Tibial nerve (tissue), 4 donors: ENCODE data around the gene CARNS1. TPM values are rescaled to one million over a fixed set of nuclear protein-coding genes. Genes with fewer than 3 reads are reported as not detected.
A peak's percentile ranks its signal among the peaks of the same experiment; 100 is the strongest.
"Not testable (repeated sequence)": the region's sequence is repeated elsewhere in the genome, so short reads cannot be mapped to it uniquely, and the experiment has no call there.

Experiments
- DNase-seq, 2 donors: peaks; one replicate each; pipeline ENCODE4 v3.0.0-alpha.2; 2019; ENCODE audit warnings: low spot score in 2 of 2
- H3K27ac ChIP-seq, 4 donors: fragments of 200-600 bp; sonication (generic) in 3 of 4; one replicate each; pipeline ENCODE4 v1.5.1; 2017 to 2019; ENCODE audit warnings: mild to moderate bottlenecking in 1 of 4
- H3K27me3 ChIP-seq, 2 donors: fragments of 200-600 bp; sonication (generic) in 1 of 2; one replicate each; pipeline versions ENCODE4 v1.5.1 to v1.6.0; 2017 to 2019
- H3K36me3 ChIP-seq, 3 donors: fragments of 200-600 bp; sonication (generic); one replicate each; pipeline ENCODE4 v1.5.1; 2018 to 2019
- H3K4me1 ChIP-seq, 4 donors: fragments of 200-600 bp; sonication (generic) in 3 of 4; one replicate each; pipeline ENCODE4 v1.5.1; 2017 to 2019
- H3K4me3 ChIP-seq, 4 donors: fragments of 200-600 bp; sonication (generic) in 3 of 4; one replicate each; pipeline ENCODE4 v1.5.1; 2017 to 2019; ENCODE audit warnings: mild to moderate bottlenecking in 1 of 4, moderate library complexity in 1 of 4
- H3K9me3 ChIP-seq, 4 donors: fragments of 200-600 bp; sonication (generic) in 3 of 4; one replicate each; pipeline ENCODE4 v1.5.1; 2017 to 2019
- CTCF ChIP-seq, 5 experiments: fragments of 200-600 bp in 3 of 5; fragments of 450-650 bp in 2 of 5; sonication (generic) in 3 of 5; IDR thresholded peaks; one replicate each; pipeline ENCODE4 v1.5.1; 2016 to 2019; ENCODE audit warnings: antibody characterized with exemption in 5 of 5, mild to moderate bottlenecking in 3 of 5, moderate library complexity in 2 of 5
- EP300 ChIP-seq, 2 donors: sonication (generic); formaldehyde crosslinking; IDR thresholded peaks; one replicate each; pipeline ENCODE4 v1.6.1; 2017; ENCODE audit warnings: antibody characterized with exemption in 2 of 2, mild to moderate bottlenecking in 1 of 2
- POLR2A ChIP-seq, 2 donors: fragments of 450-650 bp; IDR thresholded peaks; one replicate each; pipeline ENCODE4 v1.6.1; 2017; ENCODE audit warnings: antibody characterized with exemption in 2 of 2, mild to moderate bottlenecking in 2 of 2, moderate library complexity in 2 of 2
- WGBS, 2 donors: methylation state at CpG; one replicate each; pipeline ENCODE4 v1.1.5; 2018; 5-methylcytosine and 5-hydroxymethylcytosine counted together
- total RNA-seq, 4 donors: library from RNA; depleted of rRNA; stranded (reverse); fragments of >200 nt; gene quantifications; one replicate each; pipeline ENCODE4 v1.1.0, GENCODE V29; 2016

Gene CARNS1
- total RNA-seq, 4 donors from 2014 or later, result 1.8 to 5.9 (median 4.3) TPM

GRCh38 chr11:67421430-67422031, 6.1 kb downstream of the CARNS1 start:
- Histone ChIP-seq H3K27me3 (no peaks in the 10 kb centered on the region), H3K9me3 (no peaks in the 10 kb centered on the region), H3K4me1 (peaks cover 0 to 42% (median 25%) of the 10 kb centered on the region in 4 donors), H3K27ac (peak overlapping the region; percentile 89 to 94 (median 92)), H3K4me3 (peak overlapping the region in 3 of 4 donors; percentile 39 to 75 (median 75)), H3K36me3 (no peaks in the 10 kb centered on the region)
- 75 to 76% methylated on average over 22 of the region's 22 CpGs for WGBS, 2 donors
- DNase-seq, result no peak
- TF ChIP-seq POLR2A (IDR thresholded peaks at IDR 0.05), result no peak
- TF ChIP-seq CTCF (IDR thresholded peaks at IDR 0.05), result no peak
- TF ChIP-seq EP300 (IDR thresholded peaks at IDR 0.05), result no peak

GRCh38 chr11:67422891-67423290, 7.4 kb downstream of the CARNS1 start:
- Histone ChIP-seq H3K27ac (no peak overlapping the region), H3K4me3 (no peak overlapping the region), H3K4me1 (peaks cover 0 to 38% (median 15%) of the 10 kb centered on the region in 4 donors), H3K27me3 (no peaks in the 10 kb centered on the region), H3K36me3 (no peaks in the 10 kb centered on the region), H3K9me3 (no peaks in the 10 kb centered on the region)
- WGBS, 2 donors, result 69 to 72% methylated on average over 5 to 6 of the region's 6 CpGs
- TF ChIP-seq POLR2A (IDR thresholded peaks at IDR 0.05) (no peak), CTCF (IDR thresholded peaks at IDR 0.05) (no peak), EP300 (IDR thresholded peaks at IDR 0.05) (no peak)
- DNase-seq, result no peak

DNA sequence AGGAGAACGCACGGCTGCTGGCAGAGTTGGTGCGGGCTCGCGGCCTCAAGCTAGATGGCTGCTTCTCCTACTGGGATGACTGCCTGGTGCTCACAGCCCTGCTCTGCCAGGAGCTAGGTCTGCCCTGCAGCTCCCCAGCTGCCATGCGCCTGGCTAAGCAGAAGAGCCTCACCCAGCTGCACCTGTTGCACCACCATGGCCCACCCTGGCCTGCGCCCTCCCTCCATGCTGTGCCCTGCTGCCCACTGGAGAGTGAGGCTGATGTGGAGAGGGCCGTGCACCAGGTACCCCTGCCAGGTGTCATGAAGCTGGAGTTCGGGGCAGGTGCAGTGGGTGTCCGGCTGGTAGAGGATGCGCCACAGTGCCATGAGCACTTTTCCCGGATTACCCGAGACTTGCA, 8.0 kb downstream of the CARNS1 start:
- no peak for DNase-seq
- Histone ChIP-seq H3K36me3 (no peaks in the 10 kb centered on the region), H3K27ac (no peak overlapping the region), H3K27me3 (no peaks in the 10 kb centered on the region), H3K4me3 (no peak overlapping the region), H3K4me1 (peaks cover 0 to 34% (median 12%) of the 10 kb centered on the region in 4 donors), H3K9me3 (no peaks in the 10 kb centered on the region)
- TF ChIP-seq POLR2A (IDR thresholded peaks at IDR 0.05), result no peak
- no peak for TF ChIP-seq EP300 (IDR thresholded peaks at IDR 0.05)
- TF ChIP-seq CTCF (IDR thresholded peaks at IDR 0.05), result no peak
- WGBS, 2 donors, result 90 to 91% methylated on average over 11 to 12 of the region's 13 CpGs

DNA sequence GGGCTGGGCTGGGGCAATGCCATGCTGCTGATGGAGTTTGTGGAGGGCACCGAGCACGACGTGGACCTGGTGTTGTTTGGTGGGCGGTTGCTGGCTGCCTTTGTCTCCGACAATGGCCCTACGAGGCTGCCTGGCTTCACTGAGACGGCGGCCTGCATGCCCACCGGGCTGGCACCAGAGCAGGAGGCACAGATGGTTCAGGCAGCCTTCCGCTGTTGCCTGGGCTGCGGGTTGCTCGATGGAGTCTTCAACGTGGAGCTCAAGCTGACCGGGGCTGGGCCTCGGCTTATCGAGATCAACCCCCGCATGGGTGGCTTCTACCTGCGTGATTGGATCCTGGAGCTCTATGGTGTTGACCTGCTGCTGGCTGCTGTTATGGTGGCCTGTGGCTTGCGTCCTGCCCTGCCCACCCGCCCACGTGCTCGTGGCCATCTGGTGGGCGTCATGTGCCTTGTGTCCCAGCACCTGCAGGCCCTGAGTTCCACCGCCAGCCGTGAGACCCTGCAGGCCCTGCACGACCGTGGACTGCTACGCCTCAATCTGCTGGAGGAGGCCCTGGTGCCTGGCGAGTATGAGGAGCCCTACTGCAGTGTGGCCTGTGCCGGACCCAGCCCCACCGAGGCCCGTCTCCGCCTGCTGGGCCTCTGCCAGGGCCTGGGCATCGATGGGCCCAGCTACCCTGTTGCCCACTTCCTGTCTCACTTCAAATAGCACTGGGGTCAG, 8.6 kb downstream of the CARNS1 start:
- Histone ChIP-seq H3K9me3 (no peaks in the 10 kb centered on the region), H3K36me3 (no peaks in the 10 kb centered on the region), H3K4me1 (peaks cover 0 to 32% (median 12%) of the 10 kb centered on the region in 4 donors), H3K27ac (no peak overlapping the region), H3K4me3 (no peak overlapping the region), H3K27me3 (no peaks in the 10 kb centered on the region)
- WGBS, 2 donors, result 60 to 81% methylated on average over 5 to 23 of the region's 34 CpGs
- no peak for DNase-seq
- TF ChIP-seq CTCF (IDR thresholded peaks at IDR 0.05) (no peak), EP300 (IDR thresholded peaks at IDR 0.05) (no peak), POLR2A (IDR thresholded peaks at IDR 0.05) (no peak)

DNA sequence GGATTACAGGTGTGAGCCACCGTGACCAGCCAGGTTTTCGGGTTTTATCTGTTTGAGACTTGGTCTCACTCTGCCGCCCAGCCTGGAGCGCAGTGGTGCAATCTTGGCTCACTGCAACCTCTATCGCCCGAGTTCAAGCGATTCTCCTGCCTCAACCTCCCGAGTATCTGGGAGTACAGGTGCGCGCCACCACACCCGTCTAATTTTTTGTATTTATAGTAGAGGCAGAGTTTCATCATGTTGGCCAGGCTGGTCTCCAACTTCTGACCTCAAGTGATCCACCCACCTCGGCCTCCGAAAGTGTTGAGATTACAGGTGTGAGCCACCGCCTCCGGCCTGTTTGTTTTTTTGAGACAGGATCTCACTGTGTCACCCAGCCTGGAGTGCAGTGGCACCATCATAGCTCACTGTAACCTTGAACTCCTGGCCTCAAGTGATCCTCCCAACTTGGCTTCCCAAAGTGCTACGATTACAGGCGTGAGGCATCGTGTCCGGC, 11.9 kb downstream of the CARNS1 start:
- 85 to 90% methylated on average over 19 of the region's 19 CpGs for WGBS, 2 donors
- peaks cover 0 to 26% (median 10%) of the 10 kb centered on the region in 4 donors for H3K4me1 ChIP-seq
- H3K27ac ChIP-seq, result peak overlapping the region; percentile 83 to 98 (median 93)
- DNase-seq, H3K27me3 ChIP-seq, H3K9me3 ChIP-seq: not testable (repeated sequence)
- H3K36me3 ChIP-seq, result peaks cover 0 to 29% (median 6%) of the 10 kb centered on the region in 3 donors
- peak overlapping the region; percentile 78 to 100 (median 87) for H3K4me3 ChIP-seq
